HepG2 (cell line): ENCODE results near the gene RUSF1. TPM values are rescaled to one million over a fixed set of nuclear protein-coding genes. Genes with fewer than 3 reads are reported as not detected.

ENCODE experiments used
- ARID2 ChIP-seq: sonication (generic); formaldehyde crosslinking; IDR thresholded peaks from 2 replicates; pipeline ENCODE4 v1.8.1; 2022; ENCODE audit warnings: mild to moderate bottlenecking, missing genetic modification reagents, borderline replicate concordance
- FOXA1 ChIP-seq, 2 experiments: fragments of 450-650 bp in 1 of 2; sonication (generic) in 1 of 2; formaldehyde crosslinking in 1 of 2; IDR thresholded peaks; 2 replicates each; pipeline versions ENCODE4 v1.4.0 to v1.6.1; 2016 to 2020; ENCODE audit warnings: missing genetic modification reagents in 1 of 2
- KMT2A ChIP-seq: sonication (generic); formaldehyde crosslinking; IDR thresholded peaks from 2 replicates; pipeline ENCODE4 v1.4.0; 2020; ENCODE audit warnings: missing genetic modification reagents
- MTA3 ChIP-seq: sonication (generic); formaldehyde crosslinking; IDR thresholded peaks from 2 replicates; pipeline ENCODE4 v1.4.0; 2020; ENCODE audit warnings: missing genetic modification reagents
- NCOR1 ChIP-seq: fragments of 200-600 bp; sonication (generic); IDR thresholded peaks from 2 replicates; pipeline ENCODE4 v1.7.0; 2017; ENCODE audit warnings: antibody characterized with exemption, low read length, borderline replicate concordance
- NFATC3 ChIP-seq: sonication (generic); formaldehyde crosslinking; IDR thresholded peaks from 2 replicates; pipeline ENCODE4 v1.5.1; 2020; ENCODE audit warnings: mild to moderate bottlenecking, missing genetic modification reagents
- NFRKB ChIP-seq: fragments of 450-650 bp; IDR thresholded peaks from 2 replicates; pipeline ENCODE4 v1.6.1; 2017
- NONO ChIP-seq, 2 experiments: fragments of 450-650 bp in 1 of 2; sonication (generic) in 1 of 2; formaldehyde crosslinking in 1 of 2; IDR thresholded peaks in 1 of 2; conservative IDR thresholded peaks in 1 of 2; 2 replicates each; pipeline versions ENCODE4 v1.6.1 to v1.8.0; 2017 to 2022; ENCODE audit warnings: mild to moderate bottlenecking in 1 of 2, missing genetic modification reagents in 1 of 2, moderate library complexity in 1 of 2
- POLR2G ChIP-seq: fragments of 200-400 bp; formaldehyde crosslinking; IDR thresholded peaks from 2 replicates; pipeline ENCODE4 v1.6.1; 2018; ENCODE audit warnings: mild to moderate bottlenecking, low read depth, low read length, moderate library complexity
- PRMT3 ChIP-seq: sonication (generic); formaldehyde crosslinking; IDR thresholded peaks from 2 replicates; pipeline ENCODE4 v1.8.1; 2022; ENCODE audit warnings: low read depth, mild to moderate bottlenecking, moderate library complexity, missing genetic modification reagents, borderline replicate concordance
- RAD51 ChIP-seq: fragments of 450-650 bp; IDR thresholded peaks from 2 replicates; pipeline ENCODE4 v1.6.1; 2016; ENCODE audit warnings: borderline replicate concordance
- RARG ChIP-seq: sonication (generic); formaldehyde crosslinking; IDR thresholded peaks from 2 replicates; pipeline ENCODE4 v1.4.0; 2020; ENCODE audit warnings: low read depth, mild to moderate bottlenecking, missing genetic modification reagents
- REL ChIP-seq: sonication (generic); formaldehyde crosslinking; conservative IDR thresholded peaks from 2 replicates; pipeline ENCODE4 v1.8.0; 2022; ENCODE audit warnings: mild to moderate bottlenecking, missing genetic modification reagents, moderate library complexity
- SALL2 ChIP-seq: sonication (generic); formaldehyde crosslinking; IDR thresholded peaks from 2 replicates; pipeline ENCODE4 v1.8.1; 2023; ENCODE audit warnings: mild to moderate bottlenecking, missing genetic modification reagents, inconsistent platforms
- SIN3A ChIP-seq: IDR thresholded peaks from 2 replicates; pipeline ENCODE4 v1.6.1; 2011; ENCODE audit warnings: low read depth, mild to moderate bottlenecking, control low read depth, low read length, borderline replicate concordance
- SYNCRIP ChIP-seq: fragments of 200-400 bp; formaldehyde crosslinking; IDR thresholded peaks from 2 replicates; pipeline ENCODE4 v1.6.1; 2018; ENCODE audit warnings: mild to moderate bottlenecking, low read depth, low read length; ENCODE audit not compliant: insufficient read depth
- YEATS4 ChIP-seq: sonication (generic); formaldehyde crosslinking; IDR thresholded peaks from 2 replicates; pipeline ENCODE4 v1.4.0; 2020; ENCODE audit warnings: missing genetic modification reagents, borderline replicate concordance
- ZKSCAN5 ChIP-seq: sonication (generic); formaldehyde crosslinking; IDR thresholded peaks from 2 replicates; pipeline ENCODE4 v1.5.1; 2020; ENCODE audit warnings: mild to moderate bottlenecking, missing genetic modification reagents
- ZNF274 ChIP-seq: sonication (generic); formaldehyde crosslinking; IDR thresholded peaks from 2 replicates; pipeline ENCODE4 v1.5.1; 2020; ENCODE audit warnings: mild to moderate bottlenecking, missing genetic modification reagents
- ZNF343 ChIP-seq: sonication (generic); formaldehyde crosslinking; IDR thresholded peaks from 2 replicates; pipeline ENCODE4 v1.4.0; 2020; ENCODE audit warnings: mild to moderate bottlenecking, missing genetic modification reagents
- ZNF570 ChIP-seq: sonication (generic); formaldehyde crosslinking; IDR thresholded peaks from 2 replicates; pipeline ENCODE4 v1.4.0; 2020; ENCODE audit warnings: mild to moderate bottlenecking, missing genetic modification reagents, borderline replicate concordance
- ZNF7 ChIP-seq: IDR thresholded peaks from 2 replicates; pipeline ENCODE4 v1.6.1; 2016; ENCODE audit warnings: missing biosample characterization, missing genetic modification reagents
- polyA plus RNA-seq, 8 experiments: library from polyadenylated mRNA; depleted of rRNA in 3 of 8; stranded (reverse) in 7 of 8; unstranded in 1 of 8; fragments of >200 nt; fragmentation: Illumina TruSeq in 4 of 8; extraction: Trizol in 4 of 8; gene quantifications; 2 replicates each; pipeline versions ENCODE4 v1.2.1 to v1.2.3, GENCODE V29; 2011 to 2016; ENCODE audit warnings: low read depth in 4 of 8, missing spikeins in 1 of 8, mixed read lengths in 1 of 8; ENCODE audit not compliant: insufficient read depth in 1 of 8
- total RNA-seq, 5 experiments: library from RNA; depleted of rRNA; stranded (reverse); fragments of >200 nt; fragmentation: Illumina TruSeq; extraction: Trizol; gene quantifications; 2 replicates each; pipeline ENCODE4 v1.2.3, GENCODE V29; 2016; ENCODE audit warnings: low read depth in 1 of 5
- TF ChIP-seq, protein P1 (sequence below): sonication (generic); formaldehyde crosslinking; IDR thresholded peaks from 2 replicates; pipeline ENCODE4 v1.4.0; 2020; ENCODE audit warnings: missing genetic modification reagents
- TF ChIP-seq, protein P2 (sequence below): sonication (generic); formaldehyde crosslinking; IDR thresholded peaks from 2 replicates; pipeline ENCODE4 v1.9.0; 2021; ENCODE audit warnings: missing genetic modification reagents, borderline replicate concordance

The RUSF1 gene
- total and polyA plus RNA-seq, 2 of the 13 experiments (the other 11 are each of a cell fraction or from before 2014, with no cell fraction given): 40.8 to 50.2 TPM

GRCh38 chr16:31459687-31460581, 48.3 kb downstream of the RUSF1 start (continued):
- TF ChIP-seq PRMT3: no peak
- TF ChIP-seq MTA3 (CRISPR knock-in tag): no peak
- no peak for TF ChIP-seq SALL2 (CRISPR knock-in tag)
- TF ChIP-seq ZNF274 (CRISPR knock-in tag): no peak
- no peak for TF ChIP-seq ZNF343 (CRISPR knock-in tag)
- no peak for TF ChIP-seq REL (CRISPR knock-in tag)
- TF ChIP-seq, protein P1, sequence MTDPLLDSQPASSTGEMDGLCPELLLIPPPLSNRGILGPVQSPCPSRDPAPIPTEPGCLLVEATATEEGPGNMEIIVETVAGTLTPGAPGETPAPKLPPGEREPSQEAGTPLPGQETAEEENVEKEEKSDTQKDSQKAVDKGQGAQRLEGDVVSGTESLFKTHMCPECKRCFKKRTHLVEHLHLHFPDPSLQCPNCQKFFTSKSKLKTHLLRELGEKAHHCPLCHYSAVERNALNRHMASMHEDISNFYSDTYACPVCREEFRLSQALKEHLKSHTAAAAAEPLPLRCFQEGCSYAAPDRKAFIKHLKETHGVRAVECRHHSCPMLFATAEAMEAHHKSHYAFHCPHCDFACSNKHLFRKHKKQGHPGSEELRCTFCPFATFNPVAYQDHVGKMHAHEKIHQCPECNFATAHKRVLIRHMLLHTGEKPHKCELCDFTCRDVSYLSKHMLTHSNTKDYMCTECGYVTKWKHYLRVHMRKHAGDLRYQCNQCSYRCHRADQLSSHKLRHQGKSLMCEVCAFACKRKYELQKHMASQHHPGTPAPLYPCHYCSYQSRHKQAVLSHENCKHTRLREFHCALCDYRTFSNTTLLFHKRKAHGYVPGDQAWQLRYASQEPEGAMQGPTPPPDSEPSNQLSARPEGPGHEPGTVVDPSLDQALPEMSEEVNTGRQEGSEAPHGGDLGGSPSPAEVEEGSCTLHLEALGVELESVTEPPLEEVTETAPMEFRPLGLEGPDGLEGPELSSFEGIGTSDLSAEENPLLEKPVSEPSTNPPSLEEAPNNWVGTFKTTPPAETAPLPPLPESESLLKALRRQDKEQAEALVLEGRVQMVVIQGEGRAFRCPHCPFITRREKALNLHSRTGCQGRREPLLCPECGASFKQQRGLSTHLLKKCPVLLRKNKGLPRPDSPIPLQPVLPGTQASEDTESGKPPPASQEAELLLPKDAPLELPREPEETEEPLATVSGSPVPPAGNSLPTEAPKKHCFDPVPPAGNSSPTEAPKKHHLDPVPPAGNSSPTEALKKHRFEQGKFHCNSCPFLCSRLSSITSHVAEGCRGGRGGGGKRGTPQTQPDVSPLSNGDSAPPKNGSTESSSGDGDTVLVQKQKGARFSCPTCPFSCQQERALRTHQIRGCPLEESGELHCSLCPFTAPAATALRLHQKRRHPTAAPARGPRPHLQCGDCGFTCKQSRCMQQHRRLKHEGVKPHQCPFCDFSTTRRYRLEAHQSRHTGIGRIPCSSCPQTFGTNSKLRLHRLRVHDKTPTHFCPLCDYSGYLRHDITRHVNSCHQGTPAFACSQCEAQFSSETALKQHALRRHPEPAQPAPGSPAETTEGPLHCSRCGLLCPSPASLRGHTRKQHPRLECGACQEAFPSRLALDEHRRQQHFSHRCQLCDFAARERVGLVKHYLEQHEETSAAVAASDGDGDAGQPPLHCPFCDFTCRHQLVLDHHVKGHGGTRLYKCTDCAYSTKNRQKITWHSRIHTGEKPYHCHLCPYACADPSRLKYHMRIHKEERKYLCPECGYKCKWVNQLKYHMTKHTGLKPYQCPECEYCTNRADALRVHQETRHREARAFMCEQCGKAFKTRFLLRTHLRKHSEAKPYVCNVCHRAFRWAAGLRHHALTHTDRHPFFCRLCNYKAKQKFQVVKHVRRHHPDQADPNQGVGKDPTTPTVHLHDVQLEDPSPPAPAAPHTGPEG (CRISPR knock-in tag): peak; percentile 13; the same call in 1 of the 2 replicates
- TF ChIP-seq RAD51: no peak
- TF ChIP-seq NFATC3: no peak
- TF ChIP-seq NFRKB: no peak
- no peak for TF ChIP-seq POLR2G
- peak; percentile 79; the same call in 1 of the 2 replicates for TF ChIP-seq NCOR1
- no peak for TF ChIP-seq KMT2A (CRISPR knock-in tag)
- TF ChIP-seq ZNF570 (CRISPR knock-in tag): no peak
- no peak for TF ChIP-seq NONO (IDR thresholded peaks at IDR 0.05)
- TF ChIP-seq NONO (CRISPR knock-in tag; conservative IDR thresholded peaks at IDR 0.05): peak; percentile 31; the same call in 1 of the 2 replicates
- no peak for TF ChIP-seq ARID2 (CRISPR knock-in tag)
- TF ChIP-seq ZKSCAN5: no peak
- TF ChIP-seq SYNCRIP: no peak
- TF ChIP-seq RARG (CRISPR knock-in tag): no peak
- no peak for TF ChIP-seq FOXA1 (IDR thresholded peaks at IDR 0.05)
- no peak for TF ChIP-seq FOXA1 (CRISPR knock-in tag; IDR thresholded peaks at IDR 0.05)
- TF ChIP-seq, protein P2, sequence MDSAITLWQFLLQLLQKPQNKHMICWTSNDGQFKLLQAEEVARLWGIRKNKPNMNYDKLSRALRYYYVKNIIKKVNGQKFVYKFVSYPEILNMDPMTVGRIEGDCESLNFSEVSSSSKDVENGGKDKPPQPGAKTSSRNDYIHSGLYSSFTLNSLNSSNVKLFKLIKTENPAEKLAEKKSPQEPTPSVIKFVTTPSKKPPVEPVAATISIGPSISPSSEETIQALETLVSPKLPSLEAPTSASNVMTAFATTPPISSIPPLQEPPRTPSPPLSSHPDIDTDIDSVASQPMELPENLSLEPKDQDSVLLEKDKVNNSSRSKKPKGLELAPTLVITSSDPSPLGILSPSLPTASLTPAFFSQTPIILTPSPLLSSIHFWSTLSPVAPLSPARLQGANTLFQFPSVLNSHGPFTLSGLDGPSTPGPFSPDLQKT: no peak
- peak; percentile 49; the same call in 1 of the 2 replicates for TF ChIP-seq SIN3A
- no peak for TF ChIP-seq YEATS4 (CRISPR knock-in tag)
- no peak for TF ChIP-seq ZNF7 (CRISPR knock-in tag)
